ENCODE results near the gene MAD1L1.
"Not testable (repeated sequence)": the region's sequence is repeated elsewhere in the genome, so short reads cannot be mapped to it uniquely, and the experiment has no call there.

The MAD1L1 gene

DNA sequence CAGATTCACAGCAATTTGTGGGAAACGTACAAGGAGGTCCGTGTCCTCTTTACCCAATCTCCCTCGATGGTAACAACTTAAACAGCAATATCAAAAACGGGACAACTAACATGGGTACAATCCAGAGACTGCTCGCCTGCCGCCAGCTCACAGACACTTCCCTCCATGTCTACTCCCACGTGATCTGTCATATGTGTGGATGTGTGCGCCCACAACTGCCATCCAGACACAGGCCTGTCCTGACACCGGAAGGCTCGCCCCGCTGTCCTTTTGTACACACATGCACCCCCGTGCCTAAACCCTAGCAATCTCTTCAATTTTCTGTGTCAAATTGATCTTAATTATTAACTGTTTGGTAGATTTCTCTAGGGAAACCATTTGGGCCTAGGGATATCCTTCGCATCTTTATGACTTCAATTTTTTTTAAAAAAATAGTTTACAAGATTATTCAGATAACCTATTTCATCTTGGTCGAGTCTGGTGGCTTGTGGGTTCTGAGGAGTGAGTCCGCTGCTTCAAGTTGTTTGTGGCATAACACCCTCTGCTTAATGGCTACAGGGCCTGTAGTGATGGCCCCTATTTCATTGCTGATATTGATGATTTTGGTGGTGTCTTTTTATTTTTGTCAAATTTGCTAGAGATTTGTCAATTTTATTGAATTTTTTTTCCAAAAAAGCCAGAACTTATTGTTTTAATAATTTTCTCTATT lies 260.6 kb downstream of the MAD1L1 start:
- no peak for DNase-seq (ENCODE audit: low spot score)

GRCh38 chr7:1970895-1971294 lies 261.9 kb downstream of the MAD1L1 start:
- no peak for DNase-seq (ENCODE audit: low spot score)

- not testable (repeated sequence) for DNase-seq (ENCODE audit: low spot score)
Measured at GRCh38 chr7:1970285-1970660, 262.5 kb downstream of the MAD1L1 start.

- no peak for DNase-seq (ENCODE audit: low spot score)
Measured at GRCh38 chr7:1969459-1970284, 263.1 kb downstream of the MAD1L1 start.

DNA sequence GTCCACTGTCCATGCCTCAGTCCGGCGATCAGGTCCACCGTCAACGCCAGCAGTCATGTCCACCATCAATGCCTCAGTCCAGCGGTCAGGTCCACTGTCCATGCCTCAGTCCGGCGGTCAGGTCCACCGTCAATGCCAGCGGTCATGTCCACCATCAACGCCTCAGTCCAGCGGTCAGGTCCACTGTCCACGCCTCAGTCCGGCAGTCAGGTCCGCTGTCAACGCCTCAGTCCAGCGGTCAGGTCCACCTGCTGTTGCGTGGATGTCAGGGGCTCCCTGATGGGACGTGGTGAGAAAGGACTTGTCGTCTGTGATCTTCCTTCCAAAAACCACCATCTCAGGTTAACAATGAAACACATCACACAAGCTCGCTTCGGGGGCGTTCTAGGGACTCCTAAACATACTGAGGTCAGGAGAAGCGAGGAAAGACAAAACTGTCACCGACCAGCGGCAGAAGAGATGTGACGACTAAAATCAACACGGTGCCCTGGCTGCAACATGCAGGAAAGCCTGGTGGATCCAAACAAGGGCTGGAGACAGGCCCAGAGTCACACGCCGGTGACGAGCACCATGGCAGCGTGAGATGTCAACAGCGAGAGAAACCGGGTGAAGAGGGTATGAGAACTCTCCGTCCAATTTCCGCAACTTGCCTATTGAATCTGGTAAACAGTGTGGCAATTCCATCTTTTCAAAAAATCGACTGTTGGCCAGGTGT lies 264.2 kb downstream of the MAD1L1 start:
- no peak for DNase-seq (ENCODE audit: low spot score)

- DNase-seq (ENCODE audit: low spot score), result no peak
Measured at GRCh38 chr7:1967512-1968396, 265.0 kb downstream of the MAD1L1 start.

DNA sequence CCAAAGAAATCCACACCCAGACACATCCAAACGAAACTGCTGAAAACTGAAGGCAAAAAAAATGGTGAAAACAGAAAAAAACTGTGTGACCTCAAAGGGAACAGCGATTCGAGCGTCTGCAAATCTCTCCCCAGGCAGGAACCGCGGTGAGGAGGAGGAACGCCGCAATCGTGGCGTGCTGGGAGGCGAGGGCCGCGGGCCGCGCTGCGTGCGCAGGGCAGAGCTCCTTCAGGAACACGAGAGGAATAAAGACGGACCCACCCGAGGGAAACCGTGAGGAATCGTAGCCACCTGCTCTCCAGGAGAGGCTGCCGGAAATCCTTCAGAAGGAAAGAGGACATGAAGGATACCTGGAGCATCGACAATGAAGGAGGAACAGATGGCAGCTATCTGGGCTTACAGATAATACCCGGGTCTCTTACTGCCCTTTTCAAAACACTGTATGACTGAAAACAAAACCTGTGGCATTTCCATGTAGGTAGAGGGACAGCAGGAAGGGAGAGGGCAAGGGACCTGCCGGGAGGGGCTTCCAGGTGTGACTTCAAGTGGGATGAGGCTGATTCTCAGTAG lies 266.0 kb downstream of the MAD1L1 start:
- no peak for DNase-seq (ENCODE audit: low spot score)

DNA sequence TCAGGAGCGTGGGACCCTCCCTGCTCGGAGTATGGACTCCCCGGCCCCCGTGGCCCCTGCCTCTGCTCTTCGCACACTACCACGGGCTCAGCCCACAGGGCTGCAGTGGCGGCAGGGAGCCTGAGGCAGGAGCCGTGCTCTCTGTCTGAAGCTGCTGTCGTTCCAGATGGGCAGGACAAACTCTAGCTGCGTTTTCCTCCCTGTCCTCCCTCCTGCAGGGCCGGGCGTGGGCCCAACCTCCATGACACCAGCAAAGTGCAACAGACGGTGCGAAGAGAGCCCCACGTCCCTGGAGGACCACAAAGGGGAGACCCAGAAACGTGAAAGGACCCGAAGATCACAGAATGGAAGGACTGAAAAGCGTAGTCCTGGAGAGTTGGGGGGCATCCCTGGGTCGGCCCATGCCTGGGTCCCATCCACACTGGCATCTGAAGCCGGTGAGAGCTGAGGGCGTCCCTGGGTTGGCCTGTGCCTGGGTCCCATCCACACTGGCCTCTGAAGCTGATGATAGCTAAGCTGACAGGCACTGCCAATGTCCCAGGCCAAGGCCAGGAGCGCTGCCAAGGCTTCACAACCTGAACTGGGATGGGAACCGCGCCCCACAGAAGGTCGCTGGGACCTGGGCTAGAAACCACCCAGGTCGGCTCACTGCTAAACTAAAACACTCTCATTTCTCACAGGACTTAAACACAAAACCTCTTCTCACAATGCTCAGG lies 267.0 kb downstream of the MAD1L1 start:
- no peak for DNase-seq (ENCODE audit: low spot score)

DNA sequence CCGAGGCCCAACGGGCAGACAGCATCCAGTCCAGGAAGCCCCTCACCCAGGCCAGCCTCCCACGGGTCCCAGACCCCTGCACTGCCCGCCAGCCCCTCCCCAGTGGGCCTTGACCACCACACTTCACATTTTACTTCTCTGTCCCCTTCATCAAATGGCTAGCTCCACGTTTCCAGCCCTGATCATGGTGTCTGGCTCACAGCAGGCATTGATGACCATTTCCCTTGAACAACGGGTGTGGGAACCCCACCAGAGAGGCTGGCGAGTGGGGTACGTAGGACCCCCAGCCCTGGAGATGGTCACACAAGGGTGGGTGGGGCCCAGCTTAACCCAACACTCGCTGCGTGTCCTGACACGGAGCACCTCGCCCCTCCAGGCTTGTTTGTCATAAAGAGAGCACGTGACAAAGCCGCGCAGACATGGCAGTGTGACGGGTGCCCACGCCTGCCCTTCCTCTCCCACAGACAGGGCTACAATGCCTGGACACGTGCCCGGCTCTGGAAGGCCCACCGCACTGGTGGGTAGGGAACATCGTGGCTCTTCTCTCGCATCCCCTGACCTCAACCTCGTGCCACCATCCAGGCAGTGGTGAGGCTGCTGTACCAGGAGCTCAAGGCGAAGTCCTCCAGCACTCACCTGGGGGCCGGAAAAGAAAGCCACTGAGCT lies 267.7 kb downstream of the MAD1L1 start:
- no peak for DNase-seq (ENCODE audit: low spot score)

- no peak for DNase-seq (ENCODE audit: low spot score)
Measured at GRCh38 chr7:1964211-1964912, 268.4 kb downstream of the MAD1L1 start.

DNA sequence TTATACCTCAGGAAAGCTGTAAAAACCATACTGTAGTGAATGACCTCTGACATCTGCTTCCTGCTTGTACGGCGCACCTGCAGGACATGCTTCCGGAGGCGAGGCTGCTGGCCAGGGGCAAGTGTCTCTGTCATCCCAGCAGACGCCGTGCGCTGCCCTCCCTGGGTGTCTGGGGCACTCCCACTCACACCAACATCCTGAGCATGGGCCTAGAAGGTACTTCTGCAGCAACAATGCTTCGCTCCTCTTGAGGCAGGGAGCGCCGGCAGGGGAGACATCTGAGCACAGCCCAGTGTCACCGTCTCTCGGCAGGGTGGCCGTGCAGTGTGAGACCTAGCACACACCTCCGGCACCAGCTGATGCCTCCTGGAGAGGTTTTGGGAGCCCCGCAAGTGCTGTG lies 269.2 kb downstream of the MAD1L1 start:
- no peak for DNase-seq (ENCODE audit: low spot score)

DNA sequence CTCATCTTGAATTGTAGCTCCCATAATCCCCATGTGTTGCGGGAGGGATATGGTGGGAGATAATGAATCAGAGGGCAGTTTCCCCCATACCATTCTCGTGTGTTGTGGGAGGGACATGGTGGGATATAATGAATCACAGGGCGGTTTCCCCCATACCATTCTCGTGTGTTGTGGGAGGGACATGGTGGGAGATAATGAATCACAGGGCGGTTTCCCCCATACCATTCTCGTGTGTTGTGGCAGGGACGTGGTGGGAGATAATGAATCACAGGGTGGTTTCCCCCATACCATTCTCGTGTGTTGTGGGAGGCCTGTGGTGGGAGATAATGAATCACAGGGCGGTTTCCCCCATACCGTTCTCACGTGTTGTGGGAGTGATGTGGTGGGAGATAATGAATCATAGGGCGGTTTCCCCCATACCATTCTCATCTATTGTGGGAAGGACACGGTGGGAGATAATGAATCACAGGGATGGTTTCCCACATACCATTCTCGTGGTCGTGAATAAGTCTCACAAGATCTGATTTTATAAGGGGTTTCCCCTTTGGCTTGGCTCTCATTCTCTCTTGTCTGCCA lies 271.0 kb downstream of the MAD1L1 start:
- no peak for DNase-seq (ENCODE audit: low spot score)

DNA sequence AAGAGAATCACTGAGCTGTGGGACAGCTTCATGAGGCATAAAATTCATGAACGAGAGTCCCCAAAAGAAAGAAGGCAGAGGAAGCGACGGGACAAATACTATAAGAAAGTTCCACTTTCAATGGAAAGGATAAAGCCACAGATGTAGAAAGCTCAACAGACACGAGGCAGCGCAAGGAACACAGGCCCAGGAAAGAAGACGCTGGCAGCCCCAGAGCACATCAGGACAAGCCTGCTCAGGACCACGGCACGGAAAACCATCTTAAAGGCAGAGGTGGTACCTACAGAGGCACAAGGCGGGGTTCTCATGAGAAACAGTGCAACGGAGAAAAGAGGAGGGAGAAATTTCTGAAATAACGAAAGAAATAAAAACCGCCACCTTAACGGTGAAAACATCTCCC lies 273.4 kb downstream of the MAD1L1 start:
- no peak for DNase-seq (ENCODE audit: low spot score)

DNA sequence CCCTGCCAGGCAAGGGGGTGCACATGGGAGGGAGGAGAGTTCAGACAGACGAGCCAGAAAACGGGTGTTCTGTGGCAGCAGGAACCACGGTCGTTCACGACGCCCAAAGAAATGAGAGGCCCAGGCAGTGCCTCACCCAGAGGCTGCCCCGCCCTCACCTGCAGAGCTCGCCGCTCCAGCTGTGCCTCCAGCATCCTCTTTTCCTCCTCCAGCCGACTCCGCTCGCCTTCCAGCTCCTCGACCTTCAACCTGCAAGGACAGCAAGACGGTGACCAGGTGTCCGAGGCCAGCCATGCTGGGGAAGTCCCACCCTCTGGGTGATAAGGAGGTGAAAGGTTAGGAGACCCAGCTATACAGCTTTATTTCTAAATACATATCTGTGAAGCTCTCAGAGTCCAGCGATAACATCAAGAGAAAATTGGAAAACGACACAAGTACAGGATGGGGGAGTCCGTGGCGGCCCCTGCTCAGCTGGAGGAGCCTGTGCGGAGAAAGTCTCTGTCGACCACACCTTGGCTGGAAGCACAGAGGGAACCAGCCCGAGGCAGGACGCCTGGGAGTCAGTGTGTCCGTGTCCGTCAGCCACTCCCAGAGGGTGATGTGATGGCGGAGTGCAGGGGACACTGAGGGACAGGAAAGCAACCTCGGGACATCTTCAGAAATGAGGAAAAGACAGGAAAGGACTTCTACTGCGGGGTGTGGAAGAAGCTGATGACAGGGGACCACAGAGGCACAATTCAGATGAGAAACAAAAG lies 275.1 kb downstream of the MAD1L1 start:
- DNase-seq (ENCODE audit: low spot score), result no peak

DNA sequence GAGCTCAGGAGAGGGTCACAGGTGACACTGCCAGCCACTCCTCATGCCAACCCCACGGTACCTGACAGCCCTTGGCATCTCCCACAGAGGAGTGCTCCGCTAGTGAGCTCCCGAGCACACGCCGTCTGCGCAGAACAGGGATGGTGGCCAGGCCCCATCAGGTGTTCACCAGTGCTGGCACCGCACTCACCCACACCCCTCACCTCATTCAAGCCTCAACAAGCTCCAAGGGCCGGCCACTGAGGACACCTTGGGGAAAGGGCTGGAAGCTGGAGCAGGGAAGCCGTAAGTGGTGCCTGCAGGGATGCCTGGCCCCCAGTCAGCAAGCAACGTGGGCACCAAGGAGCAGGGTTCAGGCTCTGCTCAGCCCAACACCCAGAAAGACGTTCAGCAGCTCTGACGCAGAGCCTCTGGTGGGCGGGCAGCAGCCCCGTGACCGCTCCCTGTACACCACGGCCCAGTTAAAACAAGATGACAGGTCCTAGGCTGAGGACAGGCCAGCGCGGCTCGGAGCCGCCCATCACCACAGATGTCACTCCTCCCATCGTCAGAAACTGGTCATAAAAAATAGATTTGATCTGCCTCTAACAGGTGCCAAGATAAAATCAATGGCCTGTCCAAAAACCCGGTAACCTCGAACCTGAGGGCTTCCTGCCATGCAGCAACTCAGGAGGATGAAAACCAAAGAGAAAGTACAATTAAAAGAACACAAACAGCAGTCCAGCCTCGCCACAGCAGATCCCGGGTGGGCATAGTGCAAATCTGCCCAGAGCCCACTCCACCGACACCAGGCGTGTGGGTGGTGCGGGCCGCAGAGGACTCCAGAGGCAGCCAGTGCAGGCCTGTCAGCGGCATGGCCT lies 275.9 kb downstream of the MAD1L1 start:
- no peak for DNase-seq (ENCODE audit: low spot score)

DNA sequence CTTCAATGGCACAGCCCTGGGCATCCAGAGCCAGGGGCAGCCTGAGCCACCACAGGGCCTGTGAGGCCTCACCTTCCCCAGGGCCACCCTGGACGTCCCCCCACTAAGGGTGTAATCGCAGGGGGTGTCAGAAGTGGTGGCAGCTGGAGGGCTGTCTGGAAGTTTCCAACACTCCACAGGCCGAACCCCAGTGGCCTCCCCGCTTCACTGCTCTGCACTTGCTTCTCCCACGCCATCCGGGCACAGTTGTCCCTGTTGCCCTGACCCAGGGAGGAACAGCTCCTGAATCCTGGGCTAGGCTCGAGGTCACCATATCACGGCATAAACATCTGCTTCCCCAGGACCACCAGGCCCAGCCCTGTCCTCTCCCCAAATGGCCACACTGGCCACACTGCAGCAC lies 276.6 kb downstream of the MAD1L1 start:
- no peak for DNase-seq (ENCODE audit: low spot score)

DNA sequence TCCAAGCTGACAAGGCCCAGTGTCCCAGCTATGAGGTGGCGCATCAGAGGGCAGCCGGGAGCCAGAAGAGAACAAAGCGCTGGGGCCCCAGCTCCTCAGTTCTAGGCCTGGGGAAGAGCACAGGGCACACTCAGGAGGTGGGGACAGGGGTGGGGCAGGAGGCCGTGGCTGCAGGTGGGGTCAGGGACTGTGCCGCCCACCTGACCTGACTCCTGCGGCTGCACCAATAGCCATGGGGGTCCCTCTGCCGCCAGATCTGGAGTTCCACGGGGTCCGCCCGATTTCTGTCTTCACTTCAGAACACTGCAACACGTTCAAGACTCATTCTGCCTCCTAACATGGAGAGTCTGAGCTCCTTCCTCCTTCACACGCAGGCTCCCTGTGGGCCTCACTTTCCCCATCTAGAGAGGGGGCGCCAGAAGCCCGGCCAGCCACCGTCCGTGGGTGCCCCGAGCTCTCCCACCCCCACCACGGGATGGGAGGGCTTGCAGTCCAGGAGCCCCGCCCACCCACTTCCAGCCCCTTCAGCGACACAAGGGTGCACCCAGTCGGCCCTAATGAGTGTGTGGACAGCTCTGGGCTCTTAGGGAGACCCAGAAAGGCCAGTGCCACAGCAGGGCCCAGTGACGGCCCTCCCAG lies 278.3 kb downstream of the MAD1L1 start:
- no peak for DNase-seq (ENCODE audit: low spot score)

Measured in left forelimb (tissue), 1 donor.